Peyer's patch (tissue), 4 donors: ENCODE results near the gene ZDHHC17.

Experiments
- POLR2A ChIP-seq, 2 donors: fragments of 450-650 bp; IDR thresholded peaks; one replicate each; pipeline ENCODE4 v1.5.1; 2017; ENCODE audit warnings: antibody characterized with exemption in 2 of 2, mild to moderate bottlenecking in 2 of 2, moderate library complexity in 2 of 2
- TF ChIP-seq, protein P1 (sequence below), 6 experiments: fragments of 450-650 bp in 4 of 6; fragments of 200-600 bp in 2 of 6; sonication (generic) in 1 of 6; IDR thresholded peaks; one replicate each; pipeline ENCODE4 v1.5.1; 2017 to 2019; ENCODE audit warnings: antibody characterized with exemption in 6 of 6, mild to moderate bottlenecking in 3 of 6, moderate library complexity in 1 of 6

DNA sequence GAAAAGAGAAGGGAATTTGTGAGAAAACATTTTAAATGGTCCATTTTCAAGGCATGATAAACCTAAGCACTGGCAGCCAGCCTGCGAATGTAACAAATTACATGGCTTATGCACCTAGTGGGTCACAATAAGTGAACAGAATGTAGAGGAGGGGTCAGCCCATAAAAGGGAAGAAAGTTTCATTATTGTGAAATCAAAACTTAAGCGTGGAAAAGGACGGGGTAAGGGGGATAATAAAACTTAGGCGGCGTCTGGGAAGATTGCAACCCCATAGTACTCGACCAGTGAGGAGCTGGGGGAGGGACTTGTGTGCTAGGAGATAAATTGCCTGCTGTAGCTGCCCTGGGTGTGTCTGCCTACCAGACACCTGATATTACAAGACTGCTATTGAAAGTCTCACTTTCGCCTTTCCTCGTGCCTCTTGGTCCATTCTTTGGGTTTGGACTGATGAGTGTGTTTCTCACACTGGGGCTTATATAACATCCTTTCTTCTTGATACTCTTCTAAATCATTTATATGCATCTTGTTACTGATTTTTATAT lies 40.6 kb downstream of the ZDHHC17 start:
- TF ChIP-seq, protein P1, sequence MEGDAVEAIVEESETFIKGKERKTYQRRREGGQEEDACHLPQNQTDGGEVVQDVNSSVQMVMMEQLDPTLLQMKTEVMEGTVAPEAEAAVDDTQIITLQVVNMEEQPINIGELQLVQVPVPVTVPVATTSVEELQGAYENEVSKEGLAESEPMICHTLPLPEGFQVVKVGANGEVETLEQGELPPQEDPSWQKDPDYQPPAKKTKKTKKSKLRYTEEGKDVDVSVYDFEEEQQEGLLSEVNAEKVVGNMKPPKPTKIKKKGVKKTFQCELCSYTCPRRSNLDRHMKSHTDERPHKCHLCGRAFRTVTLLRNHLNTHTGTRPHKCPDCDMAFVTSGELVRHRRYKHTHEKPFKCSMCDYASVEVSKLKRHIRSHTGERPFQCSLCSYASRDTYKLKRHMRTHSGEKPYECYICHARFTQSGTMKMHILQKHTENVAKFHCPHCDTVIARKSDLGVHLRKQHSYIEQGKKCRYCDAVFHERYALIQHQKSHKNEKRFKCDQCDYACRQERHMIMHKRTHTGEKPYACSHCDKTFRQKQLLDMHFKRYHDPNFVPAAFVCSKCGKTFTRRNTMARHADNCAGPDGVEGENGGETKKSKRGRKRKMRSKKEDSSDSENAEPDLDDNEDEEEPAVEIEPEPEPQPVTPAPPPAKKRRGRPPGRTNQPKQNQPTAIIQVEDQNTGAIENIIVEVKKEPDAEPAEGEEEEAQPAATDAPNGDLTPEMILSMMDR (IDR thresholded peaks at IDR 0.05), result no peak
- TF ChIP-seq POLR2A (IDR thresholded peaks at IDR 0.05), result no peak
